ENCODE measurements around the gene CELF6.
A peak's percentile ranks its signal among the peaks of the same experiment; 100 is the strongest.

CELF6 gene

GRCh38 chr15:72271221-72271620, 48.7 kb downstream of the CELF6 start:
- peaks cover 8% of the 10 kb centered on the region for H3K4me1 ChIP-seq (ENCODE audit: control insufficient read depth, low read depth, low read length)
- peaks cover 10% of the 10 kb centered on the region for H3K79me1 ChIP-seq (ENCODE audit: low read length)
- H3K18ac ChIP-seq (ENCODE audit: low read length), result no peak overlapping the region
- H3K56ac ChIP-seq (ENCODE audit: low read length), result peak overlapping the region; percentile 36
- H2BK5ac ChIP-seq (ENCODE audit: low read length), result no peak overlapping the region
- peaks cover 3% of the 10 kb centered on the region for H3K36me3 ChIP-seq (ENCODE audit: control insufficient read depth, insufficient read depth, low read length)
- peak overlapping the region; percentile 4 for H3K4me2 ChIP-seq (ENCODE audit: low read length)
- H3K27ac ChIP-seq (ENCODE audit: low read depth, low read length), result no peak overlapping the region
- H3K9ac ChIP-seq (ENCODE audit: low read length), result peak overlapping the region; percentile 37
- no peak overlapping the region for H4K8ac ChIP-seq (ENCODE audit: low read depth, low read length)
- no peak overlapping the region for H3K4ac ChIP-seq (ENCODE audit: low read depth, low read length)
- WGBS (ENCODE audit: extremely low coverage, insufficient coverage, low lambda C conversion rate), result no CpG with 5 or more reads among the region's 4 CpGs
- H3K27me3 ChIP-seq (ENCODE audit: insufficient read depth, low read length, poor library complexity), result no peaks in the 10 kb centered on the region
- H3K23ac ChIP-seq (ENCODE audit: low read length), result no peak overlapping the region
- no peak overlapping the region for H4K5ac ChIP-seq (ENCODE audit: low read length)
- peaks cover 4% of the 10 kb centered on the region for H3K79me2 ChIP-seq (ENCODE audit: control insufficient read depth, insufficient read depth, low read length)
- H3K4me3 ChIP-seq (ENCODE audit: low read length), result no peak overlapping the region
- no peak overlapping the region for H2BK120ac ChIP-seq (ENCODE audit: low read depth, low read length)
- DNase-seq, result no peak
- no peak overlapping the region for H2AK5ac ChIP-seq (ENCODE audit: low read length)
- H2BK15ac ChIP-seq (replicated peaks; ENCODE audit: low read depth), result no peak overlapping the region

DNA sequence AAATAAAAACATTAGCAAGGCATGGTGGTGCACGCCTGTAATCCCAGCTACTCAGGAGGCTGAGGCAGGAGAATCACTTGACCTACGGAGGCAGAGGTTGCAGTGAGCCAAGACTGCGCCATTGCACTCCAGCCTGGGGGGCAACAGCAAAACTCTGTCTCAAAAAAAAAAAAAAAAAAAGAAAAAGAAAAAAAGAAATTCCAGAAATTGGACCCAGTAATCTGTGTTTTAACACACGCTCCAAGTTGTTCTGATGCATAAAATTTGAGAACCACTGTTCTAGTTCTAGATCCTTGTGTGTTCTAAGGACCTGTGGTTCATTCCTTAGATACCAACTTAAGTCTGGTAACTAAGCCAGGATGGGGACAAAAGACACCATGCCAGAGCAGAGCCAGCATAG, 50.2 kb downstream of the CELF6 start:
- Histone ChIP-seq H3K56ac (ENCODE audit: low read length) (no peak overlapping the region), H2BK120ac (ENCODE audit: low read depth, low read length) (no peak overlapping the region), H3K27ac (ENCODE audit: low read depth, low read length) (no peak overlapping the region), H3K9ac (ENCODE audit: low read length) (no peak overlapping the region), H4K8ac (ENCODE audit: low read depth, low read length) (no peak overlapping the region), H2BK15ac (replicated peaks; ENCODE audit: low read depth) (no peak overlapping the region), H3K79me2 (ENCODE audit: control insufficient read depth, insufficient read depth, low read length) (peaks cover 4% of the 10 kb centered on the region), H2BK5ac (ENCODE audit: low read length) (no peak overlapping the region), H2AK5ac (ENCODE audit: low read length) (no peak overlapping the region), H3K4me3 (ENCODE audit: low read length) (no peak overlapping the region), H3K4ac (ENCODE audit: low read depth, low read length) (no peak overlapping the region), H3K79me1 (ENCODE audit: low read length) (peaks cover 10% of the 10 kb centered on the region), H3K18ac (ENCODE audit: low read length) (no peak overlapping the region), H3K4me2 (ENCODE audit: low read length) (no peak overlapping the region), H3K27me3 (ENCODE audit: insufficient read depth, low read length, poor library complexity) (no peaks in the 10 kb centered on the region), H3K36me3 (ENCODE audit: control insufficient read depth, insufficient read depth, low read length) (peaks cover 9% of the 10 kb centered on the region), H3K23ac (ENCODE audit: low read length) (no peak overlapping the region), H4K5ac (ENCODE audit: low read length) (no peak overlapping the region), H3K4me1 (ENCODE audit: control insufficient read depth, low read depth, low read length) (peaks cover 8% of the 10 kb centered on the region)
- DNase-seq, result no peak
- no CpG with 5 or more reads among the region's 4 CpGs for WGBS (ENCODE audit: extremely low coverage, insufficient coverage, low lambda C conversion rate)

GRCh38 chr15:72265031-72265430, 54.9 kb downstream of the CELF6 start:
- no CpG with 5 or more reads among the region's 5 CpGs for WGBS (ENCODE audit: extremely low coverage, insufficient coverage, low lambda C conversion rate)
- Histone ChIP-seq H3K79me1 (ENCODE audit: low read length) (peaks cover 2% of the 10 kb centered on the region), H3K18ac (ENCODE audit: low read length) (no peak overlapping the region), H3K27ac (ENCODE audit: low read depth, low read length) (no peak overlapping the region), H3K4ac (ENCODE audit: low read depth, low read length) (no peak overlapping the region), H3K4me2 (ENCODE audit: low read length) (no peak overlapping the region), H2BK5ac (ENCODE audit: low read length) (no peak overlapping the region), H4K5ac (ENCODE audit: low read length) (no peak overlapping the region), H3K23ac (ENCODE audit: low read length) (no peak overlapping the region), H3K27me3 (ENCODE audit: insufficient read depth, low read length, poor library complexity) (no peaks in the 10 kb centered on the region), H4K8ac (ENCODE audit: low read depth, low read length) (no peak overlapping the region), H2AK5ac (ENCODE audit: low read length) (no peak overlapping the region), H3K9ac (ENCODE audit: low read length) (no peak overlapping the region), H3K56ac (ENCODE audit: low read length) (no peak overlapping the region), H3K4me1 (ENCODE audit: control insufficient read depth, low read depth, low read length) (no peaks in the 10 kb centered on the region), H3K36me3 (ENCODE audit: control insufficient read depth, insufficient read depth, low read length) (peaks cover 22% of the 10 kb centered on the region), H3K79me2 (ENCODE audit: control insufficient read depth, insufficient read depth, low read length) (no peaks in the 10 kb centered on the region), H3K4me3 (ENCODE audit: low read length) (no peak overlapping the region), H2BK15ac (replicated peaks; ENCODE audit: low read depth) (no peak overlapping the region), H2BK120ac (ENCODE audit: low read depth, low read length) (no peak overlapping the region)
- no peak for DNase-seq

GRCh38 chr15:72252663-72253299, 67.2 kb downstream of the CELF6 start:
- no peak overlapping the region for H2BK5ac ChIP-seq (ENCODE audit: low read length)
- H4K5ac ChIP-seq (ENCODE audit: low read length), result no peak overlapping the region
- 100% methylated on average over 1 of the region's 10 CpGs for WGBS (ENCODE audit: extremely low coverage, insufficient coverage, low lambda C conversion rate)
- H2BK120ac ChIP-seq (ENCODE audit: low read depth, low read length), result no peak overlapping the region
- H3K4me1 ChIP-seq (ENCODE audit: control insufficient read depth, low read depth, low read length), result no peaks in the 10 kb centered on the region
- no peaks in the 10 kb centered on the region for H3K79me1 ChIP-seq (ENCODE audit: low read length)
- no peak overlapping the region for H3K27ac ChIP-seq (ENCODE audit: low read depth, low read length)
- no peak overlapping the region for H3K4ac ChIP-seq (ENCODE audit: low read depth, low read length)
- no peak overlapping the region for H2BK15ac ChIP-seq (replicated peaks; ENCODE audit: low read depth)
- H3K18ac ChIP-seq (ENCODE audit: low read length), result no peak overlapping the region
- H3K27me3 ChIP-seq (ENCODE audit: insufficient read depth, low read length, poor library complexity), result no peaks in the 10 kb centered on the region
- no peak overlapping the region for H3K4me3 ChIP-seq (ENCODE audit: low read length)
- no peak overlapping the region for H4K8ac ChIP-seq (ENCODE audit: low read depth, low read length)
- H3K23ac ChIP-seq (ENCODE audit: low read length), result no peak overlapping the region
- no peak overlapping the region for H2AK5ac ChIP-seq (ENCODE audit: low read length)
- no peak overlapping the region for H3K9ac ChIP-seq (ENCODE audit: low read length)
- H3K56ac ChIP-seq (ENCODE audit: low read length), result no peak overlapping the region
- DNase-seq, result no peak
- no peaks in the 10 kb centered on the region for H3K79me2 ChIP-seq (ENCODE audit: control insufficient read depth, insufficient read depth, low read length)
- no peak overlapping the region for H3K4me2 ChIP-seq (ENCODE audit: low read length)
- H3K36me3 ChIP-seq (ENCODE audit: control insufficient read depth, insufficient read depth, low read length), result peaks cover 15% of the 10 kb centered on the region

- H3K4me3 ChIP-seq (ENCODE audit: low read length), result no peak overlapping the region
- no peak overlapping the region for H2BK5ac ChIP-seq (ENCODE audit: low read length)
- no peak overlapping the region for H4K5ac ChIP-seq (ENCODE audit: low read length)
- H3K79me2 ChIP-seq (ENCODE audit: control insufficient read depth, insufficient read depth, low read length), result no peaks in the 10 kb centered on the region
- no peak overlapping the region for H2AK5ac ChIP-seq (ENCODE audit: low read length)
- no peak for DNase-seq
- H3K4ac ChIP-seq (ENCODE audit: low read depth, low read length), result no peak overlapping the region
- WGBS (ENCODE audit: extremely low coverage, insufficient coverage, low lambda C conversion rate), result no CpG with 5 or more reads among the region's 3 CpGs
- H3K9ac ChIP-seq (ENCODE audit: low read length), result no peak overlapping the region
- H3K36me3 ChIP-seq (ENCODE audit: control insufficient read depth, insufficient read depth, low read length), result peaks cover 6% of the 10 kb centered on the region
- H3K23ac ChIP-seq (ENCODE audit: low read length), result no peak overlapping the region
- no peak overlapping the region for H2BK120ac ChIP-seq (ENCODE audit: low read depth, low read length)
- H3K79me1 ChIP-seq (ENCODE audit: low read length), result no peaks in the 10 kb centered on the region
- H3K18ac ChIP-seq (ENCODE audit: low read length), result no peak overlapping the region
- no peak overlapping the region for H2BK15ac ChIP-seq (replicated peaks; ENCODE audit: low read depth)
- peaks cover 2% of the 10 kb centered on the region for H3K4me1 ChIP-seq (ENCODE audit: control insufficient read depth, low read depth, low read length)
- H3K56ac ChIP-seq (ENCODE audit: low read length), result no peak overlapping the region
- H4K8ac ChIP-seq (ENCODE audit: low read depth, low read length), result no peak overlapping the region
- H3K27me3 ChIP-seq (ENCODE audit: insufficient read depth, low read length, poor library complexity), result no peaks in the 10 kb centered on the region
- H3K4me2 ChIP-seq (ENCODE audit: low read length), result no peak overlapping the region
- no peak overlapping the region for H3K27ac ChIP-seq (ENCODE audit: low read depth, low read length)
These were observed 70.7 kb downstream of the CELF6 start for GRCh38 chr15:72249142-72249810.

Measured in mesendoderm (in vitro differentiated cells).